Aorta (tissue), 5 donors: Measurements from ENCODE around the gene RHCG. TPM values are rescaled to one million over a fixed set of nuclear protein-coding genes. Genes with fewer than 3 reads are reported as not detected.

ENCODE experiments used
- ATAC-seq: fragments of 200-7000 bp; cut with Tn5 transposase; one replicate; pipeline ENCODE4 v1.9.1; 2022; ENCODE audit warnings: moderate library complexity; ENCODE audit not compliant: low FRiP score
- DNase-seq, 2 donors: peaks; one replicate each; pipeline ENCODE4 v3.0.0-alpha.2; 2020
- H3K27ac ChIP-seq, 2 donors: one replicate each; pipeline ENCODE4 v1.5.1; 2013; ENCODE audit warnings: low read length in 2 of 2, mild to moderate bottlenecking in 2 of 2, moderate library complexity in 2 of 2, control low read depth in 1 of 2, inconsistent platforms in 1 of 2, low read depth in 1 of 2
- H3K27me3 ChIP-seq, 2 donors: one replicate each; pipeline ENCODE4 v1.6.1; 2013; ENCODE audit warnings: control low read depth in 1 of 2, low read length in 1 of 2, mild to moderate bottlenecking in 1 of 2, moderate library complexity in 1 of 2; ENCODE audit not compliant: insufficient read depth in 2 of 2, control insufficient read depth in 1 of 2
- H3K36me3 ChIP-seq, 2 donors: one replicate each; pipeline ENCODE4 v1.6.1; 2013; ENCODE audit warnings: control low read depth in 1 of 2, low read length in 1 of 2, mild to moderate bottlenecking in 1 of 2; ENCODE audit not compliant: insufficient read depth in 2 of 2, control insufficient read depth in 1 of 2
- H3K4me1 ChIP-seq, 2 donors: one replicate each; pipeline ENCODE4 v1.6.1; 2013; ENCODE audit warnings: low read length in 2 of 2, control low read depth in 1 of 2, mild to moderate bottlenecking in 1 of 2, moderate library complexity in 1 of 2; ENCODE audit not compliant: insufficient read depth in 2 of 2, control insufficient read depth in 1 of 2
- H3K4me3 ChIP-seq, 2 donors: one replicate each; pipeline ENCODE4 v1.5.1; 2013; ENCODE audit warnings: low read length in 2 of 2, control low read depth in 1 of 2, mild to moderate bottlenecking in 1 of 2
- H3K9me3 ChIP-seq: one replicate; pipeline ENCODE4 v1.6.1; 2013; ENCODE audit warnings: mild to moderate bottlenecking, low read length; ENCODE audit not compliant: control insufficient read depth
- WGBS, 2 donors: extraction: QIAGEN DNeasy Blood & Tissue Kit; methylation state at CpG; one replicate each; pipeline ENCODE4 v1.1.7; 2013; 5-methylcytosine and 5-hydroxymethylcytosine counted together
- intact Hi-C, 2 donors: fragments of 100-400 bp; cut with DNase I; formaldehyde crosslinking; loops; one replicate each; pipeline versions ENCODE4 v1.14.2 to v1.15.0; 2022
- polyA plus RNA-seq, 2 donors: library from polyadenylated mRNA; stranded (reverse); fragments of 200-250 nt; gene quantifications; one replicate each; pipeline ENCODE4 v1.2.3, GENCODE V29; 2013
- total RNA-seq, 2 donors: library from RNA; stranded (reverse); fragmentation: NEBNext Ultra II Directional; extraction: Animal tissue kit (Norgen Biotek cat#: 25700); gene quantifications; one replicate each; pipeline ENCODE4 v1.2.1, GENCODE V29; 2021
- donor health status: healthy with polysubstance abuse.
- donor health status: Bipolar disorder and iron deficiency.
- donor health status: DM: no; HTN: no; CAD: no.
- donor health status: DM: no; HTN: no; CAD: no.
- donor health status: DM: yes; HTN: yes; CAD: no.

RHCG gene
- total and polyA plus RNA-seq, 4 donors, result 1.0 to 2.1 TPM; not detected in 2

GRCh38 chr15:89423981-89424380, 72.4 kb downstream of the RHCG start:
- no peak for ATAC-seq
- intact Hi-C loops, result no loop called here
- WGBS, 2 donors, result 17 to 20% methylated on average over 8 of the region's 8 CpGs
- H3K4me3 ChIP-seq, result no peak overlapping the region
- H3K4me1 ChIP-seq, result no peaks in the 10 kb centered on the region
- no peaks in the 10 kb centered on the region for H3K36me3 ChIP-seq
- DNase-seq, result no peak
- H3K27me3 ChIP-seq, result no peaks in the 10 kb centered on the region
- H3K27ac ChIP-seq, result no peak overlapping the region
- H3K9me3 ChIP-seq, result no peaks in the 10 kb centered on the region

Other genes with a start within 250 kb of the RHCG start
- gene POLG, start 161.8 kb downstream of the RHCG start, total RNA-seq, result 10 to 100 TPM; 55.6 to 59.2 TPM
- gene POLG, start 161.8 kb downstream of the RHCG start, polyA plus RNA-seq, result 10 to 100 TPM; 18.4 to 61.9 TPM
- under 1 TPM; 0.16 to 0.60 TPM for gene TICRR, start 78.9 kb upstream of the RHCG start, total RNA-seq
- under 1 TPM in 1 of 2 donors, not detected in 1; 0.03 TPM for gene TICRR, start 78.9 kb upstream of the RHCG start, polyA plus RNA-seq
- 10 to 100 TPM; 16.5 to 17.5 TPM for gene KIF7, start 158.9 kb upstream of the RHCG start, total RNA-seq
- gene KIF7, start 158.9 kb upstream of the RHCG start, polyA plus RNA-seq, result 10 to 100 TPM in 1 of 2 donors, 1 to 10 TPM in 1; 3.1 to 16.0 TPM
- 1 to 10 TPM; 3.0 to 4.1 TPM for gene PLIN1, start 182.8 kb upstream of the RHCG start, total RNA-seq
- gene PLIN1, start 182.8 kb upstream of the RHCG start, polyA plus RNA-seq, result 1 to 10 TPM in 1 of 2 donors, under 1 TPM in 1; 0.38 to 2.3 TPM
- 1 to 10 TPM; 7.7 to 9.1 TPM for gene PEX11A, start 194.2 kb upstream of the RHCG start, total RNA-seq
- gene PEX11A, start 194.2 kb upstream of the RHCG start, polyA plus RNA-seq, result 10 to 100 TPM; 10.4 to 13.3 TPM
- gene WDR93, start 194.2 kb upstream of the RHCG start, total RNA-seq, result not detected
- gene WDR93, start 194.2 kb upstream of the RHCG start, polyA plus RNA-seq, result under 1 TPM in 1 of 2 donors, not detected in 1; 0.84 TPM